GM19438 (cell line): ENCODE data around the gene SPOCD1.
A peak's percentile ranks its signal among the peaks of the same experiment; 100 is the strongest.

Source experiments
- ATAC-seq: cut with Tn5 transposase; IDR thresholded peaks from one replicate; pipeline ENCODE4 v1.9.1; 2021; ENCODE audit warnings: low read depth; ENCODE audit not compliant: unreplicated experiment

SPOCD1 gene

DNA sequence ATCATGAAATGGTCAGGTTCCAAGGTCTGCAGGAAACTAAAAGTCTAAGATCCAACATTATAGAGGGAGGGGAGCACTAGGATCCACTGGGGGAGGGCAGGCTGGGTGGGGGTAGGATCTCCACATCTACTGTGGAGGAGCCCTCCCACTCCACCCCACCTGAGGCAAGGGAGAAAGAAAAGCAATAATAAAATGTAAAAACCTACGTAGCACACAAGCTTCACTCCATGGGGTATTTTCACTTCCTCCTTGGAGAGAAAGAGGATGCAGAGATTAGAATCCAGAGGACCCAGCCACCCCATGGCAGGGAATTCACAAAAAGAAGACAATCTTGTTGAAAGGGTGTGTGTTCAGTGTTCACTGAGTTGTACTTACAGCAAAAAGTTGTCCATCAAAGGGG is 14.4 kb downstream of the SPOCD1 start:
- ATAC-seq, result no peak

DNA sequence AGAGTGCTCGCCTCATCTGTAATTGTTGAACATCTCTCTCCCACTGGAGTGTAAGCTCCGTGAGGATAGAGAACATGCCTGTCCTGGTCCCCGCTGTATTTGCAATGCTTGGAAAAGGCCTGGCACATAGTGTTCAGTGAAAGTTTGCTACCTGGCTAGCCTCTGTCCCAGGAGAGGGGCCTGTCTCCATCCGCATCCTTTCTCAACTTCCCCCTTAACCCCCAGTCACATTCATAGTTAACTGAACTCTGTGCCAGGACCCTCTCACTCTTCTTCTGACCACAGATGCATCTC is 15.2 kb downstream of the SPOCD1 start:
- no peak for ATAC-seq

GRCh38 chr1:31799895-31800673 is 15.7 kb downstream of the SPOCD1 start:
- no peak for ATAC-seq

DNA sequence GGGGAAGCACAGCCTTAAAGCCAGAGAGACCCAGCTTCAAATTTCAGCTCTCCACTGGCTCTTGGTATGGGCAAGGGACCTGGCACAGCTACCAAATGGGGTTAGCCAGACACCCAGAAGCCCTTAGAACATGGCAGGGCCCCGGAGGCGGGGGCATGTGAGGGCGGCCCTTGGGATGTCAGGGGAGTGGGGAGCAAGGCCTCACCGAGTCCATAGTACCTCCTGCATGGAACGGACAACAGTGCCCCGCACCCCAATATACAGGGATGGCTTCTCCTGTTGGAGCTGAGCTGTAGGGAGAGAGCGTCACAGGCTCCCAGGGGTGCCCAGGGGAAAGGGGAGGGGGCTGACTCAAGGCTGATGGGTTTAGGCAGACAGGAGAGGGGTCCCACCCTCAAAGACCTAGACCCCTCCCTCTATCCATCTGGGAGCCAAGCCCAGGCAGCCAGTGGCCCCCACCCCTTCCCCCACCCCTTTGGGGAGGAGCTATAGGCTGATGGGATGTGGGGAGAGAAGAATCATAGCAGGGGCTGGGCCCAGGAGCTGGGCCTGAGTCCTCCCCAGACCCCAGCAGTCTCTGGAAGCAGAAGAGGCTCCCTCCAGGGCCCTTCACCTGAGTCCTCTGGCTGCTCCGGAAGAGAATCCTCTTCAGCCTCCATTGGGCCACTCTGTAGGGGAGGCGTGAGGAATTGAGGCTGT is 16.5 kb downstream of the SPOCD1 start:
- ATAC-seq, result no peak

GRCh38 chr1:31798433-31799195 is 17.2 kb downstream of the SPOCD1 start:
- ATAC-seq, result no peak

- ATAC-seq, result no peak
These were observed 17.8 kb downstream of the SPOCD1 start for GRCh38 chr1:31798086-31798432.

GRCh38 chr1:31797216-31797615 is 18.6 kb downstream of the SPOCD1 start:
- ATAC-seq, result no peak

DNA sequence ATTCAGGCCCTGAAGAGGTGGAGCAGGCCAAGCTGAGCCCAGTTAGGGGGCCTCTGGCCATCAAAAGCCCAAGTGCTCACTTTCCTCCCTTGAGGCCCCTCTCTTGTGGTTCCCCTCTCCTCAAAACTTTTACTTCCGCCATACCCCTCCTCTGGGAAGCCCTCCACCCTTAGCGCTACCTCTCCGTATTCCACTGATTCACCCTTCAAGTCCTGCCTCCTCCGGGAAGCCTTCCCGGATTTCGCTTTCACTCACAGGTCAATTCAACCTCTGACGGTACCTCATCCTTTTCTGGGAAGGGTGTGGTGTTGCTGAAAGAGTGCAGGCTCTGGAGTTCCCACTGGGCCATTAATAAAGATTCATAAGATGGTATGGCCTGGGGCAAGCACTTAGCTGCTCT is 19.1 kb downstream of the SPOCD1 start:
- ATAC-seq, result no peak

GRCh38 chr1:31795801-31796621 is 19.8 kb downstream of the SPOCD1 start:
- no peak for ATAC-seq

- ATAC-seq, result no peak
These were observed 20.6 kb downstream of the SPOCD1 start for GRCh38 chr1:31795096-31795675.

DNA sequence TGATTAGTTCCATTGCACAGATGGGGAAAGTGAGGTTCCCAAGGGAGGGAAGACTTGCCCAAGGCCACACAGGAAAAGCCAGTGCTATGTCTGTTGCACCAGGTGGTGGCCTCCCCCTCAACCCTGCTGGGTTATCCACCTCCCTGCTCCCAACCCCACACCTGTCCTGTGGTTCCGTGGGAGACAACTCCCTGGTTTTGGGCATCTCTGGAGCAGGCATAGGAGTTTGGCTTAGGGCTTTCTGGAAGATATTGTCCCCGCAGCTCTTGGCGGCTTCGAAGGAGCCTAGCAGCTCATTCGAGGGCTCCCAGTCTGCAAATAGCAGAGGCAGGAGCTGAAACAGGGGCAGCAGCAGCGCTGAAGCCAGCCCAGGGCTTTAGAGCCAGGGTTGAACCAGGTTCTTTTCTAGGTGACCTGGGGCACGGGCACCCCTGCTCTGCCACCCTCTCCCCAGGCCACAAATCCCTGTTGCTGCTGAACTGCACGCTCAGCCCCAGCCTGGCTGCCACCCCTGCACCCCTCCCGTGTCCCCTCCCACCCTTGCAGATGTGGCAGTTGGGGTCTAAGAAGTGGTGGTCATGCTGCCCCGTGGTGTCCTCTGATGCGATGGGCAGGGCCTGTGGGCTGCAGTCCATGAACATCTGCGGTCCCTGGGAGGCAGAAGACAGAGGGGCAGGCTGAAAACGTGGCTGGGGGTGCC is 22.1 kb downstream of the SPOCD1 start:
- ATAC-seq, result no peak

GRCh38 chr1:31793086-31793485 is 22.7 kb downstream of the SPOCD1 start:
- no peak for ATAC-seq

DNA sequence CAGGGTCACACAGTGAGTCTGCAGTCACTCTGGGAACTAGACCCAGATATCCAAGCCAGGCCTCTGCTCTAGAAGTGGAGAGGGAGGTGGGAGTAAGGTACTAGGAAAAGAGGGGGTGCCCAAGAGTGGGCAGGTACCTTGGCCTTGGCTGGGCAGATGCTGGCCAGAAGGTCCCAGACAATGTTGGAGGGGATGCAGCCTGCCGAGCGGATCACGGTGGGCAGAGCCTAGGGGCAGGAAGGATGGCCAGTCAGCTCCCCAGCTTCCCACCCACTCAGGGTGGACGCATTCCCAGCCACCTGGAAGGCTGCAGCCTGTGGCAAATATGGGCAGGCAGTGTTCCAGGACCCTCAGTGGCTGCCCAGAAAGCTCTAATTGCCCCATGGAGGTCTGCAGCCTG is 23.3 kb downstream of the SPOCD1 start:
- ATAC-seq, result no peak

DNA sequence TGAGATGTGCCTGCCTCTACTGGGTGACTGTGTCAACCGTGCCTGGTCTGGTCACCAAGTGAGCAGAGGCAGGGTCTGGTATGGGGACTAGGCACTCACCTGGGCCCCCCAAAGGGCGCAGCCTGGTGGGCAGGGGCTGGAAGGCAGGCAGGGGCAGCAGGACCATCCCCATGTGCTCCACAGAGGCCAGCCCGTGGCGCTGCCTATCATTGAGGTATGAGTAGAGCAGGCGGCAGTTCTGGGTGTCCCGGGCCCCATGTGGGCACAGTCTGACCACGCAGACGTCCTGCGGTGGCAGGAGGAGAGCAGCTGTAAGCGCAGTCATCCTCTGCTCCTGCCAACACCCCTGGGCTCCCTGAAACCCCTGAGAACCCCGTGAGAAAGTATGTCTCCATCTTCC is 23.7 kb downstream of the SPOCD1 start:
- ATAC-seq, result no peak

GRCh38 chr1:31791131-31791858 is 24.5 kb downstream of the SPOCD1 start:
- ATAC-seq, result no peak

DNA sequence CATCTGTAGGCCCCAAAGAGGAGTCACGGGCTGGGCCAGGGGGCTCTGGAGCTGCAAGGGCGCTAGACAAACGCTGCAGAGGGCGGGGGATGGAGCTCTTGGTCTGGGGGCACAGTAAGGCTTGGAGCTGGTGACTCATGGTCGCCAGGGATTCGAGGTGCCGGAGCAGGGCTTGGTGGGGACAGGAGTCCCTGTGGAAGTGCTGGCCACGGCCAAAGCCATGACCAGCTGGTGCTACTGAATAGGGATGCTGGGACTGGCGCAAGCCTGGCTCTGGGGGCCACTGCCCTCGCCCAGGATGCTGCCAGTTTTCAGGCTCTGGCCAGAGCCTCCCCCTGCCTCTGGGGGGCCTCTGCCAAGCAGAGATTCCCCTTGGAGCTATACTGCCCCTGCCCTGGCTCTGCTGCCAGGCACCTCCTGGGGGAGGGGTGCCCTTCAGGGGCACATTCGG is 25.2 kb downstream of the SPOCD1 start:
- no peak for ATAC-seq

DNA sequence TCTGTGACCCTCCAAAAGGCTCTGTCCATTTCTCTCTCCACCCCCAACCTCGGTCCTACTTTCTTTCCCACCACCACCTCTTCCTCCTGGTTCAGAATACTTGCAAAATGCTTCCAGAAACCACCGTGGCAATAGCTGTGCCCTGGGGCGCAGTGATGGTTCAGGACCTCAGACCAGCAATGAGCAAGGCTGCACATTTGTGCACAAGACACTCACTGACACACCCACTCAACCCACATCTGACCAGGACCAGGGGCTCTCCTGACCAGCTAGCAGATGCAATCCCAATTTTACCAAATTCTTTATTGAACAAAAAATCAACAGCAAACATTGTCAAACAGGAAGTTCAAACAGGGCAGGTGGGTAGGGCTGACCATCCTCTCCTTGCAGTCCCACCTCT is 25.7 kb downstream of the SPOCD1 start:
- ATAC-seq, result no peak

- ATAC-seq, result peak; percentile 36
These were observed 26.4 kb downstream of the SPOCD1 start for GRCh38 chr1:31789259-31790065.
